Ovary (tissue), 3 donors: Measurements from ENCODE around the gene IFT57.

Experiments
- CTCF ChIP-seq, 3 donors: fragments of 450-650 bp in 2 of 3; fragments of 200-600 bp in 1 of 3; IDR thresholded peaks; one replicate each; pipeline versions ENCODE4 v1.5.1 to v1.8.0; 2016 to 2022; ENCODE audit warnings: antibody characterized with exemption in 3 of 3, mild to moderate bottlenecking in 1 of 3
- EP300 ChIP-seq: sonication (generic); formaldehyde crosslinking; IDR thresholded peaks from one replicate; pipeline ENCODE4 v1.6.1; 2017; ENCODE audit warnings: antibody characterized with exemption
- POLR2A ChIP-seq: fragments of 450-650 bp; IDR thresholded peaks from one replicate; pipeline ENCODE4 v1.6.1; 2017; ENCODE audit warnings: antibody characterized with exemption, mild to moderate bottlenecking, moderate library complexity
- donor health status: DM: no; HTN: no; CAD: no.

- TF ChIP-seq CTCF (IDR thresholded peaks at IDR 0.05) (no peak), EP300 (no peak), POLR2A (no peak)
These were observed 49.4 kb upstream of the IFT57 start for GRCh38 chr3:108271626-108272025.
